HG02885 (cell line): ENCODE measurements around the gene MED25.

Experiments
- ATAC-seq: cut with Tn5 transposase; IDR thresholded peaks from one replicate; pipeline ENCODE4 v1.9.1; 2021; ENCODE audit warnings: mild to moderate bottlenecking; ENCODE audit not compliant: unreplicated experiment, poor library complexity

Gene MED25

DNA sequence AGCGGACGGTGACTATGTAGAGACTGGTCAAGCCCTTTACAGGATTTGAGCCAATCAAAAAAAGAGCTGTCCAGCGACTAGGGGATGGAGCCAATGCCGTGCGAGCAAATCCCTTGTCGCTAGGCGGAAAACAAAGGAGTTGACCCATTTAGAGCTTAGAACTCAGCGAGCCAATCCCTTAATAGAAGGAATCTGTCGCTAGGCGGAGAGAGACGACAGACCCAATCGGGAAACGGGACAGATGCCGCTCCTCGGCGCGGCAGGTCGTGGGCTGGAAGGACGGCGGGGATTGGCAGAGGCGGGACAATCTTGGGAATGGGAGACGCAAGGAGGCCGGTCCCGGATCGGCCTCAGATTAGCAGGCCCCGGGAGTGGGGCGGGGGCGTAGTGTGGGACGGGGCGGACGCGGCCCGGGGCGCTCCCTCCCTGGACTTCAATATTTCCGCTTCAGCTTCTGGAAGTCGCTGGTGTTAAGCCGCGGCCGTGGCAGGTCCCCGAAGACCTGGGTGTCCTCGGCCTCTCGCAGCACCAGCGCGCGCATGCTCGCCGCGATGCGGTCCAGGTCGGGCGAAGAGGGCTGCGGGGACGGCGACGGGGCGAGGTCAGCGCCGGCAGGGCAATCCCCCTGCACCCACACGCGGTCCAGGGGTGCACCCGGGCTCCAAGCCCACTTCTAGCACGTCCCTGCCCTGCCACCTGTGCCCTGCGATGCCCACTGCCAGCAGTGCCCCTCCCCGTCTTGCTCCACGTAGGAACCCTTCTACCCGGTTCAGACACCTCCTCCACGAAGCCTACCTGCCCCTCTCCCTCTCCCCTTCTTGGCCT is 51.6 kb downstream of the MED25 start:
- peak; percentile 69 for ATAC-seq

DNA sequence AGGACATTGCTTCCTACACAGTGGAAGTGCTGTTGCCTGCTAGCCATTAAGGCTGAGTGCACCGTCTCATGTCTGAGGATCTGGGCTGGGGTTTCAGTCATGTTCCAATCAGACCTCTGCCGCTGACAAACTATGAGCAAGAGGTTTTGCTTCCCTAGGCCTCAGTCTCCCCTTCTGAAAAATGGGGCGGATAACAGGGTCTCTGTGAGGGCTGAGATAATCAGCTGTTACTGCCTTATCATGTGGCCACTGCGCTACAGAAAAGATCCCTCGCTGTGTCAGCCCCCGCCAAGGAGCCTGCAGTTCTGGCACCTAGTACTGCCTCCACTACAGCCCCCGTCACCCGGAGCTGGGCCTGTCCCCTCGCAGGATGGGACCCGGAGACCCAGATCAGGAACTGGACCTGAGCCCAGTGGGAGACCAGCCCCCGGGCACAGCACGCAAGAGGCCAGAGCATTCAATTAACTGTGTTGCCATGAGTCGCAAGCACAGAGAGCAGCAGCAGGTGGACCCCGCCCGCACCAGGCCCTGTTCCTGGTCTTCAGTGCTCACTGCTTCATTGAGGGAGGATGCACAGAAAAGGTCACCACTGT is 52.3 kb downstream of the MED25 start:
- ATAC-seq: no peak

DNA sequence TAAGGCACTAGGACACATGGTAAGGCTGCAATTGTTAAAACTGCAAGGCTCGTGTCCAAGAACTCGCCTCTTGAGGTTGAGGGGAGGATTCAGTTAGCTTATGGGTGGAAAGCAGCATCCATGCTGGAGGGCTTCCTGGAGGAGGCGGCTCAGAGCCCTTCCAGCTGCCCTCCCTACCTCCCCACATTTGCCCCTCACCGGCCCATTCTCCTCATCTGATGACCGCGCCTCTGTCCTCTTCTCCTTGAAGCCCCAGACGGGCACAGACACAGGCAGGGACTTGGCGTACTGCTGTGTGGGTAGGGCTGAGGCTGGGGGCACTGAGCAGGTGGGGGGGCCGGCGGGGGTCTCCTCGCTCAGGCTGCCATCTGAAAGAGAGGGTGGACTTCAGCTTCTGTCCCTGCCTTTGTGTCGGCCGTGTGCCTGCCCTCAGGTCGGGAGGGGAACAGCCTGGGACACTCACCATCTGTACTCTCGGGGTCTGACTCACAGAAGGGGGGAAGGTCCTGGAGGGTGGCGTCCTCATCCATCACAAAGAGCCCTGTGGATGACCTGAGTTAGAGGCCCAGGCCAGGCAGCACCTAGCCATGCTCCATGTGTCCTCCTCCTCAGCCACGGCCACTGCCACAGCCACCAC is 53.4 kb downstream of the MED25 start:
- ATAC-seq: no peak

DNA sequence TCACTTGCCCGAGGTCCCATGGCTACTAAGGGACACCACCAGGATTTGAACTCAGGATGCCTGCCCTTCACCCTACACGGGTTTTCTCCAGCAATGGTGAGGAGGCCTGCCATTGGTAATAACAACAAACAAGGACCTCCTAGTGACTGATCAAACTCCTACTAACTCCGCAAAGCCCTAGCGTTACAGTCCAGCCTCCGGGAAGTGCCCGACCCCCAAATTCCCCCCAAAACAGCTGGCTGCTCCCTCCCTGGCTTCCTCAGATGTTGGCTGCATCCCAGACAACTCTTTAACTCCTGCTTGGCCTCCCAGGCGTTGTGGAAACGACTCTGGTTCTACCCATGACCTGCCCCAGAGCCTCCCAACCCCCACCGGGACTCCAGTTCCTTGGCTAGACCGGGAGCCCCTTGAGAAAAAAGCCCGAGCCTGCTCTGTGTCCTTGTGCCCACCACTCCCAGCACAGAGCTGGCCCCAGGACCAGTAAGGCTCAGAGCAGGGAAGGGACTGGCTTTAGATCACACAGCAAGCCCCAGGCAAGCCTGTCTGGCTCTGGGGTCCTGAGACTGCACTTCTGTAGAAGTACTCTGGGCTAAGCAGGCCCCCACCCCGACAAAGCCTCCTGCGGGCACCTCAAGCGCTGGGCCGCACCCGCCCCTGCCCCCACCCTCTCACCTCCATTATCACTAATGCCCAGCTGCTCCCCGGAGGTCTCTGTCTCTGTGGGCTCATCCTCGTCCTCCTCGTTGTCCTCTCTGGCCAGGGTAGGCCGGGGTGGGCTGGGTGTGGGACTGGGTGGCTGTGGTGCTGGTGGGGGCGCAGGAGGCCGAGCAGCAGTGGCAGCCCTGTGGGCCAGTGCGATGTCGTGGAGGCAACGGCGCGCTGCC is 54.4 kb downstream of the MED25 start:
- ATAC-seq: no peak

DNA sequence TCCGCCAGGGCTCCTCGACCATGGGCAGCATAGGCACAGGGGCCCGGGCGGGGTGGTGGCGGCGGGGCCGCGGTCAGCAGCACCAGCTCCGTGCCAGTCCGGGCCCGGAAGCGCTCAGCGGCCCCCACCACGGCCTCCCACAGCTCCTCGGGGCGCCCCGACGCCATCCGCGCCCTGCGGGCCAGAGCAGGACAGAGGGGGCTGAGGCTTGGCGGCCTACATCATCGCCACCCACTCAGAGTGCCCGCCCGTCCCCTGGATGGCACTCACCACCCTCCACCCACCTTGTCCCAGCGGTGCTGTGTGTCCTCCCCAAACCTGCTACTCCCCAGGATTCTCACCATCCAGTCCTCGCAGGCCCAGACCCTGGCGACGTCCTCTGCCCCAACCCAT is 55.0 kb downstream of the MED25 start:
- no peak for ATAC-seq

DNA sequence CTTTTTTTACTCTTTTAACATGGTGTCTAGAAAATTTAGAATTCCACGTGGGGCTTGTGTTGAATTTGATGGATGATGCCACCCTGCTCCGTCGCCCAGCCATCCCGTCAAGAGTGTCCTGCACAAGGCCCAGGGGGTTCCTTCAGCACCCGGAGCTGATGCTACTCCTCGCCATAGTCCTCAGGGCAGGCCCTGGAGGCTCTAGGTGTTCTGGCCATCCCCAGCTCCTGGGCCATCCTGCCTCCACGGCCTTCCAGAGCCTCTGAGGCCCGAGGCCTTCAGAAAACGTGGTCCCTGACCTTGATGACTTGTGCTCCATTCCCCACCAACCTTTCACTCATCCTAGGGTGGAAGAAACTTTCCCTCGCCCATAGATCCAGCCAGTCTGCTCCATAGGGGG is 55.7 kb downstream of the MED25 start:
- no peak for ATAC-seq

DNA sequence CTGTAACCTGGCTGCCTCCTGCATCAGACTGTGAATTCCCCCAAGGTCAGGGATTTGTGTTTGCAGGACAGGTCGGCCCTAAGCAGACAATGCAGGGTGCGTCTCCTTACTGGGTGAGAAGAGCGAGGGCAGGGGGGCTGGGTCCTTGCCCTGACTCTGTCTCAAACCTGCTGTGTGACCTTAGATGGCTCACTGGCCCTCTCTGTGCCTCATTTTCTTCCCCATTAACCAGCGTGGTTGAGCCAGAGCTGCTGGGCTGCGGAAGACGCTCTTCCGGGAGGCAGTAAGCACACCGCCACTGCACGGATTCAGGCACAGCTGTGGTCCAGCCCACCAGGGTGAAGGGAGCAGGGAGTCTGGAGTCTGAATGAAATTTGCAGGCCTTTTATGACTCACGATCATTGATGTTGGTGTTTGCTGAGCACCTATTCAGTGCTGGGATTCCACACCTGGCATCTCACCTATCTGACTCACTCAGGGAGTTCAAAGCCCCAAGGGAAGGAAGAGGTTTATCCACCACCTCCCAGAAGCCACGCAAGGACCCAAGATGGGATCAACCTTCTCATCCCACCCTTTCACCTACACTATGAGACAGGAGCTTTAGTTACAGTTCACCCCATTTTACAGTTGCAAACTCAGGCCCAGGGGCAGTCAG is 56.5 kb downstream of the MED25 start:
- no peak for ATAC-seq

DNA sequence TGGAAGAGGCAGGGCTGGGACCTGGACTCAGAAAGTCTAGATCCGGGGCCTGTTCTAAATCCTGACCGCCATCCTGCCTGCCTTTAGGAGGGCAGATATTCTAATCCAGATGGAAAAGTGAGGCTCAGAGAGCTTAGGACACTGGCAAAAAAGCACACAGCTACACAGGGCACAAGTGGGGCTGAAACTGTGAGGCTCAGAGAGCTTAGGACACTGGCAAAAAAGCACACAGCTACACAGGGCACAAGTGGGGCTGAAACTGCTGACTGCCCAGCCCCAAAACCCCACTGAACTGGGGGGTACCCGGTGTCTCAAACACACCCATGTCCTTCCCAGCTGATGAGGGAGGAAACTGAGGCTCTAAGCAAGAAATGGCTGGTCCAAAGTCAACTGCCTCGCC is 57.1 kb downstream of the MED25 start:
- no peak for ATAC-seq

DNA sequence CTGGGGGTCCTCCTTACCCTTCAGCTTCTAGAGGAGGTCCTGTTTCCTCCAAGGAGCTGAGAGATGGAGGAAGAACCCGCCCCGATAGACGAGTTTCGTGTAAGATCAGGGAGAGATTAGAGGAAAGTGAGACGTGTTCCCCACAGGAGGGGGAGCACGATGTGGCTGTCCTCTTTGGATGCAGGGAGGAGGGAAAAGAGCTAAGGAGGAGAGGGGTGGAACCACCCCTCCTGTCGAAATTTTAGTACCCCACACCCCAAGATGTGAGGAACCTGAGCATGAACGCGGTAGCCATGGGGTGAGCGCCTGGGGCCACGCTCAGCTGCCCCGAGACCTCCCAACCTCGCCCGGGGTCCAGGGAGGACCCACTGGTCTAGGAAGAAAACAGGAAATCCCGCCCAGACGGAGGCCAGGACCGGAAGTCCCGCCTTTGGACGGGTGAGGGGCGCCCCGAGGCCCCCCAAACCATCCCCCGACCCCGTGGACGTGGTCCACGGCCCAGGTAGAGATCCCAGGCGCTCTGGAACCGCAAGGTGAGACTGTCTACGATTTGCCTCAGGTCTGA is 57.9 kb downstream of the MED25 start:
- ATAC-seq: no peak

DNA sequence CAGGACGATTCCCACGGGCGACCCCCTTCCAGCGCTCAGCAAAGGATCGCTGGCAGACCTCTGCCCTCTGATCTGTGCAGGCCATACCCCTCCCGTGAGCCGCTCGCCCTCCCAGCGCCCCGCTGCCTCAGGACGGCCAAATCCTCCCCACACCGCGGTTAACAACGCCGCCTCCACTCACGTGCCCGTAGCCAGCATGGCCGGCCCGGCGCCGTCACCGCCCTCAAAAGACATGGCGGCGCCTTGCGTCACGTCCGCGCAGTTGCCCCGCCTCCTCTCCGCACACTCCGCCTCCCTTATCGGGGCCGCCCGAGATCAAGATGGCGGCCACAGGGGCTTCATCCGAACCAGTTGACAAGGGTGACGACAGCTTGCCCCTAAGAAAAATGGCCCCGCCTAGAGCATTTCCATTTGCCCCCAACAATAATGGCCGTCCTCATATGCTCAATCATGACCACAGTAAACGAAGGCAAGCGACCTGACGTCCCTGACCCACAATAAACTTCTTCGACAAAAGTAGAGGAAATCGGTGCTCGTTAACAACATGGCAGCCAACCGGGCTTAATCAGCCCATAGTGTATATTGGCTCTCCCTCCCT is 58.4 kb downstream of the MED25 start:
- peak; percentile 53 for ATAC-seq

DNA sequence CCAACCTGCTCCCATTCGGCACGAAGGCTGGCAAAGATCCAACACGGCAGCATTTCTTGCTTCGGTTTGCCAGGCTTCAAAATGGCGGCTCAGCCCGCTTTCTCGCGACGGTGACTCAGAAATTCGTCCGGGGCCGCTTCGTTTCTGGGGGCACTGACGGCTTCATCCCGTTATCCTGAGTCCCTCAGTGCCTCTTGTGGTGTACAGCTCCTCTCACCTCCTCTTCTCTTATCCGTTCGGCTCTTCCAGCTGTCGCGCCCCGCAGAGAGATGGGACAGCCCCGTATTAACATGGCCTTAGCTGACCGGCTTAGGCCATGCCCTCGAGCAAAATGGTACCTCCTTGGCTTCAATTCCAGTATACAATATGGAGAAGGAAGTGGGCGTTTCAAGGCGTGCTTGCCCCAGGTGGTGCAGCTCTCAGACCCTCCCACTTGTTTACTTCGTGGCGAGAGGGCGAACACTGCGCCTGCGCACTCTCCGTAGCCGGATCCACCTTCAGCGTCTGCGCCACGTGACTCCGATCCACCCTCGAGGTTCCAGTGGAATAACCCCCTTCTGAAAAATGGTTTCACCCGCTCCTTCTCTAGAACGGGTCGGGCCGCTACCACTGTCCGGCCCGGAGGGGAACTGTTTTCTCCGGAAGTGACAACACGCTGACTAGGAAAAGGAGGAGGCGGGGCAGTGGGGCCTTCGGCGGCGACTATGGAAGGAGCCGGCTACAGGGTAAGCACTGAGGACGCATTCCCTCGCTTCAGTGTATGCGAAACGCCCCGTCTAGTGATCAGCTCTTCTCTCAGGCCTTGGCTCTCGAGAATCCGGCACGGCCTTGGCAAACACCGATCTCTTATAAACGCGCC is 59.2 kb downstream of the MED25 start, which contains the start of the genes AKT1S1 and TBC1D17:
Gene AKT1S1, minus strand, starts transcription at position 336 of the 859 bp plus-strand sequence. CDS start 4,060 bp downstream, outside the sequence.
Gene TBC1D17, plus strand, starts transcription at position 683 of the 859 bp plus-strand sequence. Its CDS starts 22 bp downstream, at position 705.
- ATAC-seq: peak; percentile 55

DNA sequence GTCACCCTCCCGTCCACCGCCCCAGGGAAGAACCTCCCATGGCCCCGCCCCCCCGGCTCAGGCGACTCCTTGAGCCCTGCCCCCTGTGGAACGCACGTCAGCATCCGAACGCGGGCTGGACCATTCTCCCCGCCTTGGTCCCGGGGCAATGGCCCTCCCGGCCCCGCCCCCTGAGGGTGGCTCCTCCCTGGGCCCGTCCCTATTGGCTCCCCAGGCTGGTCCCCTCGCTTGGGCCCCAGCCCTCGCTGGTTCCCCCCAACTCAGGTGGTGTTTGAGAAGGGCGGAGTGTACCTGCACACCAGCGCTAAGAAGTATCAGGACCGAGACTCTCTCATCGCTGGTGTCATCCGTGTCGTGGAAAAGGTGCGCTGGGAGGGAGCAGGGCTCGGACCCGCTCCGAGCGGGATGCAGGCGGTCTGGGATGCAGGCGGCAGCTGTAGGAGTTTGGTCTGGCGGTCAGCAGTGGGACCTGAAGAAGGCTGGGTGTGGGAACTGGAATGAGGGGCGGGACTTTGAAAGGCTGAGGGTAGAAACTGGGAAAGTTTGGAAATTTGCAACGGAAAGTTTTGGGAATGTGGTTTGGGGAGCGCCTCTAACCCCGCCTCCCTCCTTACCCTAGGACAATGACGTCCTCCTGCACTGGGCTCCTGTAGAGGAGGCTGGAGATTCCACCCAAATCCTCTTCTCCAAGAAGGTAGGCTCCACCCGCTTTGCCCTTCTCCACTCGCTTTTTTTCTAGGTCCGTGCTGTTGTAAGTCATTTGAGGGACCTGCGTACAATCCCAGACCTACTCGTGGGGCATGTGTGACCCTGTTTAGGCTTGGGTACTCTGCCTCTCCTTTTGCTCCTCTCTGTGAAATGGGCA is 60.0 kb downstream of the MED25 start:
- ATAC-seq: peak; percentile 56

DNA sequence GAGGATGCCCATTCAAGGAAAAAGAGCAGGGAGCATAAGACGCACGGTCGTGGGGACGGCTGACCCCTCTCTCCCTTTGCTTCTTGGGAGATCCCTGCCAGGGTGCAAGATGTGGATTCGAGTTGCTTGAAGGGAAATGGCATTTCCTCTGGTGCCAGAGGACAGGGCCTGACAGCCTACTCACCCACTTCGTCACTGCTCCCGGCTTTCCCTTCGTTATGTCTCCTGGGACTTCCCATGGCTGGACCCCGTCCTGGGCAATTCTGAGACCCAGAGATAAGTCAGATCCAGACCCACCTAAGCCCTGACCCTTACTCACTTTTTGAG is 60.6 kb downstream of the MED25 start:
- ATAC-seq: no peak

DNA sequence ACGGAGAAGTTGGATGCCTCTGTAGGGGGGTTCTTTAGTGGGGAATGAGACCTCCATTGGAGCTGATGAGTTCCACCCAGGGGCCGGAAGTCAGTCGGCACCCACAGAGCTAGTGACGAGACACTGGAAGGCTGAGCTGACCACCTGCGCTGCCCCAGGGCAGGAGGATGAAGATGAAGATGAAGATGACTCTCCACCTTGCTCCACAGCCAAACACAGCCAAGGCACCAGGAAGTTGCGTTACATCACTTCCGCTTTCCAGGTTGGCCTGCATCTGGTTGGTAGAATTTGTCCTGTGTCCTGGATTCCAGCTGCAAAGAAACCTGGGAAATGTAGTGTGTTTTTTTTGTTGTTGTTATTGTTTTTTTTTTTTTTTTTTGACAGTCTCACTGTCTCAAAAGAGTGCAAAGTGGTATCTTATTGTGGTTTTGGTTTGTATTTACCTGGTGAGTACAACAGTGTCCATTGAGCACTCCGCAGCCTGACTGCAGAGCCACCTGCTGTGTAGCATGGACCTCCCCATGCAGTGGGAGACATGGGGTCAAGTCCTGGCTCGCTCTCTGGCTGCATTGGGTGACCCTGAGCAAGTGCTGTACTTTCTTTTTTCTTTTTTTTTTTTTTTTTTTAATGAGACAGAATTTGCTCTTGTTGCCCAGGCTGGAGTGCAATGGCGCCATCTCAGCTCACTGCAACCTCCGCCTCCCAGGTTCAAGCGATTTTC is 61.3 kb downstream of the MED25 start:
- no peak for ATAC-seq

DNA sequence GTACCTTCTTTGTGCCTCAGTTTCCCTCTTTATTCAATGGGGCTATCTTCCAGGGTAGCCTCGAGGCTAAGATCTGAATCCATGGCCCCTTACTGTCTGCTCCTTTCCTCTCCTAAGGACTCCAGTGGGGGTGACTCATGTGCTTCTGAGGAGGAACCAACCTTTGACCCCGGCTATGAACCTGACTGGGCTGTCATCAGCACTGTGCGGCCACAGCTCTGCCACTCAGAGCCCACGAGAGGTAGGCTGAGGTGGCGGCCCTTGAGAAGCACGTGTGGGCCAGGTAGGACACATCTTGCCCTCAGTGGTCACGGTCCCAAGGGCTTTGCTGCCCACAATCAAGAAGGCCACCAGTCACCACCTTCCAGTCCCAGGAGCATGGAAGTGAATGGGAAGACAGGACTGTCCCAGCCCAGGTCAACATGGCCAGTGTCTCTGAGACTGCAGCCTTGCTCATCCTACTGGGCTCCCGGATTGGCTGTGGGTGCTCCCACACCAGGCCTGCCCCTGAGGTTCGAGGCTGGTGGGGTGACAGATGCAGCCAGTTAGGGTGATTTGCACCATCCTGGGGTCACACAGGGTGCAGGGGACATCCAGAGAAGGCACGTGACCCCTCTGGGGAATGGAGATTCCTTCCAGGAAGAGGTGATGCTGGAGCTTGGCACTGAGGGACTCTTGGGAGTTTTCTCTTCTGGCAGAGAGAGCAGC is 62.2 kb downstream of the MED25 start:
- no peak for ATAC-seq

DNA sequence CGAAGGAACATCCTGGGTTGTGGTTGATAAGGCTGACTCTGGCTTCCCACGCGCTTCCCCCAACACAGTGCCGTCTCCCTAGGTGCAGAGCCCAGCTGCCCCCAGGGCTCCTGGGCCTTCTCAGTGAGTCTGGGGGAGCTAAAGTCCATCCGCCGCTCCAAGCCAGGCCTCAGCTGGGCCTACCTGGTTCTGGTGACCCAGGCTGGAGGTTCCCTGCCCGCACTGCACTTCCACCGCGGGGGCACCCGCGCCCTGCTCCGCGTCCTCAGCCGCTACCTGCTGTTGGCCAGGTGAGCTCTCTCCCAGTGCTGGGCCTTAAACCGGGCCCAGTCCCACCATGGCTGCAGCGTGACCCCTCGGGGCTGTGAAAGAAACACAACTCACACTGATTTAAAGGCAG is 63.1 kb downstream of the MED25 start:
- ATAC-seq: no peak
